PC-3 (cell line): ENCODE results near the gene NKAIN2. TPM values are rescaled to one million over a fixed set of nuclear protein-coding genes. Genes with fewer than 3 reads are reported as not detected.

Source experiments
- ATAC-seq: fragments of 200-7000 bp; cut with Tn5 transposase; 2 replicates; pipeline ENCODE4 v1.9.1; 2020; ENCODE audit warnings: mild to moderate bottlenecking, moderate library complexity
- BruUV-seq: library from RNA; stranded (reverse); fragments of 400-500 nt; replicated peaks from 2 replicates; lab custom pipeline; 2021; lab: Mats Ljungman, UMichigan
- CTCF ChIA-PET: fragments of 300-600 bp; sonication (Branson Sonifier 250); formaldehyde crosslinking; loops from one replicate; lab custom pipeline; 2022; ENCODE audit warnings: antibody characterized with exemption; lab: Charles Lee
- POLR2A ChIA-PET: fragments of 300-600 bp; sonication (Branson Sonifier 250); formaldehyde crosslinking; loops from one replicate; lab custom pipeline; 2022; ENCODE audit warnings: antibody characterized with exemption; ENCODE audit not compliant: unreplicated experiment; lab: Charles Lee
- DNase-seq: peaks from one replicate; pipeline ENCODE4 v3.0.0-alpha.2; 2015
- H2AFZ ChIP-seq: fragments of 300-600 bp; sonication (generic); 2 replicates; pipeline ENCODE4 v1.6.0; 2016; ENCODE audit warnings: antibody characterized with exemption, low read length
- H3F3A ChIP-seq: fragments of 300-600 bp; sonication (generic); one replicate; pipeline ENCODE4 v1.6.0; 2017; ENCODE audit warnings: antibody characterized with exemption, low read length, control low read depth, mild to moderate bottlenecking; ENCODE audit not compliant: unreplicated experiment
- H3K27ac ChIP-seq: fragments of 300-600 bp; sonication (generic); 2 replicates; pipeline ENCODE4 v1.5.1; 2016; ENCODE audit warnings: mild to moderate bottlenecking, low read length
- H3K27me3 ChIP-seq: fragments of 300-600 bp; sonication (generic); 2 replicates; pipeline ENCODE4 v1.6.1; 2016; ENCODE audit warnings: low read length, mixed read lengths
- H3K36me3 ChIP-seq: fragments of 300-600 bp; sonication (generic); 2 replicates; pipeline ENCODE4 v1.6.1; 2016; ENCODE audit warnings: low read depth, mixed run types, low read length, mixed read lengths
- H3K4me1 ChIP-seq: fragments of 300-600 bp; sonication (generic); 2 replicates; pipeline ENCODE4 v1.5.1; 2016; ENCODE audit warnings: low read length; ENCODE audit not compliant: insufficient read depth
- H3K4me2 ChIP-seq: fragments of 300-600 bp; sonication (generic); 2 replicates; pipeline ENCODE4 v1.6.0; 2016; ENCODE audit warnings: low read length
- H3K4me3 ChIP-seq: fragments of 300-600 bp; sonication (generic); 2 replicates; pipeline ENCODE4 v1.5.1; 2016; ENCODE audit warnings: mild to moderate bottlenecking, low read length, mixed read lengths
- H3K79me2 ChIP-seq: fragments of 300-600 bp; sonication (generic); 2 replicates; pipeline ENCODE4 v1.6.1; 2017; ENCODE audit warnings: low read length, mixed read lengths
- H3K9ac ChIP-seq: fragments of 300-600 bp; sonication (generic); 2 replicates; pipeline ENCODE4 v1.6.0; 2016; ENCODE audit warnings: mild to moderate bottlenecking, low read length
- H3K9me2 ChIP-seq: fragments of 300-600 bp; sonication (generic); replicated peaks from 2 replicates; pipeline ENCODE4 v1.6.1; 2016; ENCODE audit warnings: mixed run types, low read length, mixed read lengths
- H3K9me3 ChIP-seq: fragments of 300-600 bp; sonication (generic); 2 replicates; pipeline ENCODE4 v1.6.1; 2016; ENCODE audit warnings: low read length, mixed read lengths
- H4K20me1 ChIP-seq: fragments of 300-600 bp; sonication (generic); 2 replicates; pipeline ENCODE4 v1.6.1; 2016; ENCODE audit warnings: low read length, mixed read lengths
- CTCF ChIP-seq: fragments of 300-600 bp; sonication (generic); conservative IDR thresholded peaks from 2 replicates; pipeline ENCODE4 v1.5.1; 2017; ENCODE audit warnings: antibody characterized with exemption, low read depth, mild to moderate bottlenecking, low read length
- EZH2 ChIP-seq: fragments of 300-600 bp; sonication (generic); IDR thresholded peaks from one replicate; pipeline ENCODE4 v1.6.1; 2017; ENCODE audit warnings: antibody characterized with exemption, mild to moderate bottlenecking, low read length; ENCODE audit not compliant: unreplicated experiment
- EZH2phosphoT487 ChIP-seq: fragments of 300-600 bp; sonication (generic); IDR thresholded peaks from 2 replicates; pipeline ENCODE4 v1.6.1; 2018; ENCODE audit warnings: mild to moderate bottlenecking, antibody characterized with exemption, low read length, borderline replicate concordance
- intact Hi-C: fragments of 100-400 bp; cut with micrococcal nuclease; formaldehyde crosslinking; loops from 2 replicates; pipeline ENCODE4 v1.9.0; 2023
- total RNA-seq: library from RNA; depleted of rRNA; stranded (reverse); fragments of >200 nt; gene quantifications from 2 replicates; pipeline ENCODE4 v1.2.3, GENCODE V29; 2014

Gene NKAIN2
- total RNA-seq, 1 experiment from 2014 or later = not detected

DNA sequence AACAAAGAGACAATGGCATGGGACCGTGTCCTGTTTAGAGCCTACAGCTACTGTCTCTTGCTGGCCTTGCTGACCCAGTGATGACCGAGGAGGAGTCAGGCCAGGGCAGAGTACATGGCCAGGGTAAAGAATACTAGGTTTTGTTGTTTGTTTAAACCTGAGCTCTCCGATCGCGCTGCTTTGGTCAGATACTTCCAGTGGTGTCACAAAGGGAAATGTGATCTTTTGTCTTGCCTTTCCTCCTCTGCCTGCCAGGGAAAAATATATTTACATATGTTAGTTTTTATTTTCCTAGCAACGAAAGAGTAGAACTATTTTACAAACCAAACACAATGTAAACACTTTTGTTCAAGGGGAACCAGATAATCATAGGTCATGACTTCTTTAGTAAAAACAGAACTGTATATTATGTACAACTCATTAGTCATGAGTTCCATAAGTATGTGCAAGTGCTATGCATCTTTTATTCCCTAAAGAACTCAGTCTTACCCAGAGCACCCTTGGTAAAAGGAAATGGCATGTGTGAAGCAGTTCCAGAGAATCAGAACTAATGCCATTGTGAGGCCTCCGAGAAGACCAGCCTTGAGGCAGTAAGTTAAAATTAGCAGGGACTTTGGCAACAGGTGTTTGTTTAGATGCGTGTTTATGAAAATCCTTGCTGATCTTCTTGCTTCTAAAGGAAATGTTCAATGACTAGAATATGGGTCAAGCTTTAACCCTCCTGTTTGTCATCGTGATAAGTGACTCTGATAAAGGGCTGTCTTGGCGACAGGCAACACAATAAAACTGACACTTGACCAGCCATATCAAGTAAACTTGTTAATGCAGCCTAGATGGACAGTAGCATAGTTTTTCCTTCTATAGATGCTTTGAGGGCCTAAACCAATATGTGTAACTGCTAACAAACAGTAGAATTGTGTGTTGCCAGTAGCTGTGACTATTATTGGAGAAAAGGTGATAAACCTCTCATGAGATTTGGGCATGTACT is 204.6 kb downstream of the NKAIN2 start:
- POLR2A ChIA-PET = no interaction called here
- ATAC-seq = no peak
- intact Hi-C loops = no loop called here
- TF ChIP-seq EZH2phosphoT487 = no peak
- no peak for TF ChIP-seq EZH2
- TF ChIP-seq CTCF = no peak
- Histone ChIP-seq H3K9ac (no peak overlapping the region), H3K9me3 (no peaks in the 10 kb centered on the region), H4K20me1 (no peaks in the 10 kb centered on the region), H2AFZ (no peak overlapping the region), H3K27me3 (no peaks in the 10 kb centered on the region), H3K9me2 (no peaks in the 10 kb centered on the region), H3K79me2 (no peaks in the 10 kb centered on the region), H3K4me3 (no peak overlapping the region), H3F3A (no peaks in the 10 kb centered on the region), H3K4me1 (no peaks in the 10 kb centered on the region), H3K27ac (no peak overlapping the region), H3K36me3 (no peaks in the 10 kb centered on the region), H3K4me2 (no peak overlapping the region)
- CTCF ChIA-PET = no interaction called here
- DNase-seq = no peak
- BruUV-seq = no TSS peak

DNA sequence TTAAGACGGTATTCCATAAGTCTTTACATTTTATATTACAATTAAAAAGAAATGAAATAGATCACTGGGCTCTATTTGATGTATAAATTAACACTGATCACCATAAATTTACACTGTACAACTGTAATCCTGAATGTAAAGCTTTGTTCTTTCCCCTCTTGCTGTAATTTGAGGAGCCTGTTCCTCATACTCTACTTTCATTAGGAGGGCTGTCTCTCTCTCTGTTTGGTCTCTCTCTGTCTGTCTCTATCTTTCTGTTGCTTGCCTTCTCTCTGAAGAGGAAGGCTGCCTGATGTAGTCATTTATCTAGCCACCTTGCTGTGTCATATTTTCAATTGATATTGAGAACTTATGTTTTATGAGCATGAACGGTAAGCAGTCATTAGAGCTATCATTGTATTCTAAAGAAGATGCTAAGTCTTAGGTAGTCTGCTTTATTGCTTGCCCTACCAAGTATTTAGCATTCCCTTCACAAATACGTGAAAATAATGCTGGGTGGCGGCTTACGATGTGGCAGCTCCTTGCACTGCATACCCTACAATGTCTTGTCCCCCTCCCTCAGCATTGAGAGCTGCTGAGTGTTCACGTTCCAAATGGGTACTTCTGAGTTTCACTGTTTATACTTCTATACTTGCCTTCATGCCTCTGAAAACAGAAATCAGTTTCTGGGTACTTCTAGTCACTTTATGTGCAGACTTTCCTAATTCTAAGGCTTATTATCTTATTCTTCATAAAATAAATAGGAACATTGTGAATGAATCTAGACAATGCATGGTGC is 205.5 kb downstream of the NKAIN2 start:
- Histone ChIP-seq H3K79me2 (no peaks in the 10 kb centered on the region), H4K20me1 (no peaks in the 10 kb centered on the region), H3K4me3 (no peak overlapping the region), H3K9ac (no peak overlapping the region), H3K4me1 (no peaks in the 10 kb centered on the region), H3K27ac (no peak overlapping the region), H3F3A (no peaks in the 10 kb centered on the region), H3K27me3 (no peaks in the 10 kb centered on the region), H3K9me3 (no peaks in the 10 kb centered on the region), H3K9me2 (no peaks in the 10 kb centered on the region), H3K36me3 (no peaks in the 10 kb centered on the region), H3K4me2 (no peak overlapping the region), H2AFZ (no peak overlapping the region)
- POLR2A ChIA-PET = no interaction called here
- intact Hi-C loops = no loop called here
- no peak for DNase-seq
- CTCF ChIA-PET = no interaction called here
- no TSS peak for BruUV-seq
- TF ChIP-seq EZH2phosphoT487 = no peak
- TF ChIP-seq EZH2 = no peak
- TF ChIP-seq CTCF = no peak
- no peak for ATAC-seq
